GM20000 (cell line): Measurements from ENCODE around the gene GNG7.

Experiments
- DNase-seq: peaks from one replicate; pipeline ENCODE4 v3.0.0; 2012; ENCODE audit warnings: low spot score
- CTCF ChIP-seq: IDR thresholded peaks from 2 replicates; pipeline ENCODE4 v1.5.1; 2012; ENCODE audit warnings: mild to moderate bottlenecking, control low read depth; ENCODE audit errors: extremely low read depth, missing control alignments

GNG7 gene

GRCh38 chr19:2628597-2628996 is 73.9 kb downstream of the GNG7 start:
- no peak for DNase-seq
- TF ChIP-seq CTCF = no peak

GRCh38 chr19:2627855-2628254 is 74.6 kb downstream of the GNG7 start:
- no peak for DNase-seq
- TF ChIP-seq CTCF = no peak

- DNase-seq = no peak
- TF ChIP-seq CTCF = no peak
These were observed 75.1 kb downstream of the GNG7 start for GRCh38 chr19:2627319-2627829.

GRCh38 chr19:2625434-2625833 is 77.1 kb downstream of the GNG7 start:
- DNase-seq = no peak
- no peak for TF ChIP-seq CTCF

GRCh38 chr19:2624537-2625091 is 77.9 kb downstream of the GNG7 start:
- peak; percentile 55 for DNase-seq
- TF ChIP-seq CTCF = no peak

- no peak for DNase-seq
- TF ChIP-seq CTCF = no peak
These were observed 78.7 kb downstream of the GNG7 start for GRCh38 chr19:2623798-2624197.

- peak; percentile 59 for DNase-seq
These were observed 80.0 kb downstream of the GNG7 start for GRCh38 chr19:2622371-2622961.

- DNase-seq = no peak
- TF ChIP-seq CTCF = no peak
These were observed 83.4 kb downstream of the GNG7 start for GRCh38 chr19:2619076-2619475.
